Liver (tissue), 9 donors: Measurements from ENCODE around the gene OPTN. TPM values are rescaled to one million over a fixed set of nuclear protein-coding genes. Genes with fewer than 3 reads are reported as not detected.
"Not testable (repeated sequence)": the region's sequence is repeated elsewhere in the genome, so short reads cannot be mapped to it uniquely, and the experiment has no call there.

Experiments
- DNase-seq: peaks from one replicate; pipeline ENCODE4 v3.0.0-alpha.2; 2017; ENCODE audit warnings: low spot score
- H3K27ac ChIP-seq, 2 donors: one replicate each; pipeline ENCODE4 v1.7.0; 2013; ENCODE audit warnings: inconsistent platforms in 2 of 2, low read length in 2 of 2, control low read depth in 1 of 2, low read depth in 1 of 2, mild to moderate bottlenecking in 1 of 2
- H3K27me3 ChIP-seq, 4 donors: one replicate each; pipeline versions ENCODE4 v1.6.1 to v1.7.0; 2013; ENCODE audit warnings: low read length in 3 of 4, inconsistent platforms in 1 of 4, mild to moderate bottlenecking in 1 of 4, moderate library complexity in 1 of 4; ENCODE audit not compliant: control insufficient read depth in 4 of 4, insufficient read depth in 4 of 4
- H3K36me3 ChIP-seq, 4 donors: one replicate each; pipeline versions ENCODE4 v1.6.1 to v1.7.0; 2013; ENCODE audit warnings: low read length in 3 of 4, mild to moderate bottlenecking in 3 of 4, low read depth in 1 of 4, moderate library complexity in 1 of 4; ENCODE audit not compliant: control insufficient read depth in 4 of 4, insufficient read depth in 3 of 4
- H3K4me1 ChIP-seq, 4 donors: one replicate each; pipeline versions ENCODE4 v1.6.1 to v1.7.0; 2013; ENCODE audit warnings: low read length in 3 of 4, mild to moderate bottlenecking in 3 of 4, moderate library complexity in 1 of 4; ENCODE audit not compliant: control insufficient read depth in 4 of 4, insufficient read depth in 4 of 4
- H3K4me3 ChIP-seq, 3 donors: one replicate each; pipeline versions ENCODE4 v1.6.1 to v1.7.0; 2013; ENCODE audit warnings: low read length in 3 of 3, control low read depth in 1 of 3, low read depth in 1 of 3, mild to moderate bottlenecking in 1 of 3
- H3K9ac ChIP-seq, 2 donors: one replicate each; pipeline ENCODE4 v1.7.0; 2013; ENCODE audit warnings: low read length in 2 of 2, mild to moderate bottlenecking in 2 of 2, moderate library complexity in 2 of 2, control low read depth in 1 of 2, low read depth in 1 of 2
- H3K9me3 ChIP-seq, 4 donors: one replicate each; pipeline versions ENCODE4 v1.6.1 to v1.7.0; 2013; ENCODE audit warnings: low read length in 3 of 4; ENCODE audit not compliant: control insufficient read depth in 4 of 4
- ATF3 ChIP-seq: IDR thresholded peaks from 2 replicates; pipeline ENCODE4 v1.6.1; 2016; ENCODE audit warnings: antibody characterized with exemption
- CTCF ChIP-seq: fragments of 150-350 bp; IDR thresholded peaks from 2 replicates; pipeline ENCODE4 v1.5.1; 2017; ENCODE audit warnings: improper control_type of control experiment, low read depth, low read length; ENCODE audit not compliant: missing input control
- HNF4A ChIP-seq, 2 donors: conservative IDR thresholded peaks; 2 replicates each; pipeline ENCODE4 v1.6.1; 2016; ENCODE audit warnings: antibody characterized with exemption in 2 of 2, mild to moderate bottlenecking in 2 of 2
- MAX ChIP-seq: IDR thresholded peaks from 2 replicates; pipeline ENCODE4 v1.6.1; 2016; ENCODE audit warnings: antibody characterized with exemption
- RAD21 ChIP-seq, 2 donors: IDR thresholded peaks; 2 replicates each; pipeline ENCODE4 v1.6.1; 2016; ENCODE audit warnings: antibody characterized with exemption in 2 of 2, mild to moderate bottlenecking in 2 of 2
- RXRA ChIP-seq, 2 donors: IDR thresholded peaks; 2 replicates each; pipeline ENCODE4 v1.6.1; 2017 to 2018; ENCODE audit warnings: antibody characterized with exemption in 2 of 2, mild to moderate bottlenecking in 1 of 2
- SP1 ChIP-seq: IDR thresholded peaks from 2 replicates; pipeline ENCODE4 v1.6.1; 2018; ENCODE audit warnings: antibody characterized with exemption, mild to moderate bottlenecking
- YY1 ChIP-seq: IDR thresholded peaks from 2 replicates; pipeline ENCODE4 v1.6.1; 2016; ENCODE audit warnings: antibody characterized with exemption, mild to moderate bottlenecking
- WGBS: extraction: QIAGEN DNeasy Blood & Tissue Kit; methylation state at CpG from one replicate; pipeline ENCODE4 v1.1.7; 2013; 5-methylcytosine and 5-hydroxymethylcytosine counted together
- polyA plus RNA-seq, 2 donors: library from polyadenylated mRNA; stranded (reverse) in 1 of 2; unstranded in 1 of 2; fragments of 200-250 nt in 1 of 2; fragments of >200 nt in 1 of 2; fragmentation: Nextera tagmentation in 1 of 2; extraction: Ambion mirVana in 1 of 2; gene quantifications; one replicate each; pipeline versions ENCODE4 v1.2.1 to v1.2.3, GENCODE V29; 2013 to 2015
- total RNA-seq, 2 donors: library from RNA; depleted of rRNA; stranded (reverse); fragments of >200 nt; gene quantifications; one replicate each; pipeline ENCODE4 v1.2.3, GENCODE V29; 2014
- donor health status: healthy.
- donor health status: healthy.
- donor health status: healthy.
- donor health status: healthy.
- donor health status: healthy.

The OPTN gene
- total RNA-seq (10 to 100 TPM; 26.7 to 41.6 TPM), polyA plus RNA-seq (10 to 100 TPM; 21.5 to 42.0 TPM)

- Histone ChIP-seq H3K4me3 (peak within 1 kb of the TSS; percentile 90 to 97 (median 90)), H3K27me3 (no peaks in the 10 kb centered on the region), H3K36me3 (peaks cover 0 to 1% (median 0%) of the 10 kb centered on the region in 4 donors), H3K4me1 (peaks cover 1 to 39% (median 23%) of the 10 kb centered on the region in 4 donors), H3K9me3 (no peaks in the 10 kb centered on the region), H3K27ac (peak within 1 kb of the TSS; percentile 83 to 93), H3K9ac (peak within 1 kb of the TSS; percentile 40 to 97)
- TF ChIP-seq RXRA (IDR thresholded peaks at IDR 0.05): peak in 1 of 2 donors; percentile 30
- TF ChIP-seq ATF3: no peak
- TF ChIP-seq MAX: no peak
- TF ChIP-seq CTCF: peak; percentile 69
- TF ChIP-seq RAD21 (IDR thresholded peaks at IDR 0.05): peak; percentile 75 to 82
- TF ChIP-seq SP1: peak; percentile 24
- peak; percentile 44 for TF ChIP-seq YY1
- under 1% methylated on average over 54 of the region's 54 CpGs for WGBS
- peak; percentile 91 for DNase-seq
Measured at GRCh38 chr10:13099666-13100348, at the start of gene OPTN. Gene OPTN (plus strand): TSS chr10:13100163. CDS start chr10:13109123, 8,960 bp downstream.

- H3K9ac ChIP-seq: no peak overlapping the region
- H3K27me3 ChIP-seq: no peaks in the 10 kb centered on the region
- no peaks in the 10 kb centered on the region for H3K36me3 ChIP-seq
- WGBS: 60% methylated on average over 7 of the region's 7 CpGs
- no peak for TF ChIP-seq HNF4A (conservative IDR thresholded peaks at IDR 0.05)
- TF ChIP-seq YY1: no peak
- H3K27ac ChIP-seq: no peak overlapping the region
- no peaks in the 10 kb centered on the region for H3K4me1 ChIP-seq
- H3K9me3 ChIP-seq: no peaks in the 10 kb centered on the region
- no peak for DNase-seq
- H3K4me3 ChIP-seq: no peak overlapping the region
Measured at GRCh38 chr10:13051126-13051694, 48.8 kb upstream of the OPTN start.

GRCh38 chr10:13053208-13053607 is 46.8 kb upstream of the OPTN start:
- DNase-seq, H3K9ac ChIP-seq, H3K27ac ChIP-seq, H3K27me3 ChIP-seq, H3K36me3 ChIP-seq, H3K4me1 ChIP-seq, H3K4me3 ChIP-seq, H3K9me3 ChIP-seq: not testable (repeated sequence)
- 86% methylated on average over 1 of the region's 1 CpG for WGBS
